ENCODE results near the gene INHA.

INHA gene

GRCh38 chr2:219527076-219527394 is 45.1 kb upstream of the INHA start:
- no peak for DNase-seq (ENCODE audit: low read depth)
- H3K4me3 ChIP-seq (ENCODE audit: low read depth, low read length) = no peak overlapping the region
- TF ChIP-seq CTCF (IDR thresholded peaks at IDR 0.05; ENCODE audit: low read depth, low read length, missing control alignments) = no peak
- in situ Hi-C loops (cut with HindIII; ENCODE audit: low sequenced_read_pairs) = loop anchor here (25.0 kb wide), 1 partner anchor 115 kb away; the partner anchor contains the start of gene DES

GRCh38 chr2:219527472-219527871 is 44.6 kb upstream of the INHA start:
- in situ Hi-C loops (cut with HindIII; ENCODE audit: low sequenced_read_pairs) = loop anchor here (25.0 kb wide), 1 partner anchor 115 kb away; the partner anchor contains the start of gene DES
- no peak overlapping the region for H3K4me3 ChIP-seq (ENCODE audit: low read depth, low read length)
- no peak for TF ChIP-seq CTCF (IDR thresholded peaks at IDR 0.05; ENCODE audit: low read depth, low read length, missing control alignments)
- DNase-seq (ENCODE audit: low read depth) = no peak

DNA sequence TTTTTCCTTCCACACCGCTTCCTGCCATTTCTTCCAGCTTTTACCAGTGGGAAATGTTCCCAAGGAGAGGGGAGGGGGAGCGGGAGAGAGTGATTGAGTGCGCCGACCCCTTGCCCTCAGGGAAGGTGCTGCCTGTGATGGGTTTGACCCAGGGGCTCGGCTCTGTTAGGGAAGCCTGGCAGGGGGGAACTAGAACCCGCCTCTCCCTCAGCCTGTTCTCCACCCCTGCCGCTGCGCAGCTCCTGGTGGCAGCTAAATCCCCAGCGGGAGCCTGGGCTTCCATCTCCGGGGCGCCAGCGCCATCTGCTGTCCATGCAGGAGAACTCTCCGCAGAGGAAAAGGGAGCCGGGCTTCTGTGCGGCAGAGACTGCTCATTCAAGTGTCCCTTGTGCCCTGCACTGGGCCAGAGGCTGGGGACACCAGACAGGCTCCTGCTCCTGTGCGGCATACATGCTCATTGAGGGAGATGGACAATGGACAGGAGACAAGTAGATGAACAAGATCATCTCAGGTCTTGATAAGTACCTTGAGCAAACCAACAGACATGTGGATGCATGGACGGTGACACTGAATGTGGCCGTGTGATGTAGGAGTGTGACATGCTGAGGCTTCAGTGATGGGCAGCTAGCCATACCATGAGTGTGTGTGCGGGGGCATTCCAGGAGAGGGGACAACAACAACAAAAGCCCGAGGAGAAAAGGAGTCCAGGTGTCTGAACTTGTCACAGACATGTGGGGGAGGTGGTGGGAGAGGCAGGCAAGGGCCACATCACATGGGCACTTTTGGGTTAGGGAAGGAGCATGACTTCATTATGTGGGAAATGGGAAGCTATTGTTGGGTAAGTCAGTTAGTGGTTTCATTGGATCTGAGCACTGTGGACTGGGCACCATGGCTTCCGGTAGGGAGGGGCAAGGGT is 41.8 kb upstream of the INHA start:
- in situ Hi-C loops (cut with HindIII; ENCODE audit: low sequenced_read_pairs) = loop anchor here (25.0 kb wide), 1 partner anchor 118 kb away; the partner anchor contains the start of gene DES
- TF ChIP-seq CTCF (IDR thresholded peaks at IDR 0.05; ENCODE audit: low read depth, low read length, missing control alignments) = peak; percentile 93
- peak; percentile 60 for DNase-seq (ENCODE audit: low read depth)
- H3K4me3 ChIP-seq (ENCODE audit: low read depth, low read length) = peak overlapping the region; percentile 23

DNA sequence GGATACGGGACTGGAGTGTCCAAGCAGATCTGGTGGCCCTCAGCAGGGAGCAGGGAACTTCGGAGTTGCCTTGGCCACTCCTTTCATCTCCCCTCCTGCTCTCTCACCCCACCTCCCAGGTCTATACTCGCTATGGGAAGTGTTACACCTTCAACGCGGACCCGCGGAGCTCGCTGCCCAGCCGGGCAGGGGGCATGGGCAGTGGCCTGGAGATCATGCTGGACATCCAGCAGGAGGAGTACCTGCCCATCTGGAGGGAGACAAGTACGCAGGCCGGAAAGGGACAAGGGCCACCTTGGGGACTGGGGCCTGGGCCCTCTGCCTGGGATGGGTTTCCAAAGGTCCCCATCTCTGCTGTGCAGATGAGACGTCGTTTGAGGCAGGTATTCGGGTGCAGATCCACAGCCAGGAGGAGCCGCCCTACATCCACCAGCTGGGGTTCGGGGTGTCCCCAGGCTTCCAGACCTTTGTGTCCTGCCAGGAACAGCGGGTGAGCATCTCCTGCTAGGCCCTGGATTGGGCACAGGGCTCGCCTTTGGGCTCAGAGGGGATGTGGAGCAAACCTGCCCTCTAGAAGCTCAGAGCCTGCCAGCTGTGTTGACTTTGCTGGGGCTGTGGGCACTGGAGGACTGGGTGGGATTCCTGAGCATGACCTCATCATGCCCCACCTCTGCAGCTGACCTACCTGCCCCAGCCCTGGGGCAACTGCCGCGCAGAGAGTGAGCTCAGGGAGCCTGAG is 40.3 kb upstream of the INHA start:
- in situ Hi-C loops (cut with HindIII; ENCODE audit: low sequenced_read_pairs) = loop anchor here (25.0 kb wide), 1 partner anchor 120 kb away; the partner anchor contains the start of gene DES
- no peak overlapping the region for H3K4me3 ChIP-seq (ENCODE audit: low read depth, low read length)
- no peak for DNase-seq (ENCODE audit: low read depth)
- TF ChIP-seq CTCF (IDR thresholded peaks at IDR 0.05; ENCODE audit: low read depth, low read length, missing control alignments) = no peak

GRCh38 chr2:219532378-219532649 is 39.8 kb upstream of the INHA start:
- DNase-seq (ENCODE audit: low read depth) = no peak
- TF ChIP-seq CTCF (IDR thresholded peaks at IDR 0.05; ENCODE audit: low read depth, low read length, missing control alignments) = no peak
- in situ Hi-C loops (cut with HindIII; ENCODE audit: low sequenced_read_pairs) = loop anchor here (25.0 kb wide), 1 partner anchor 120 kb away; the partner anchor contains the start of gene DES
- no peak overlapping the region for H3K4me3 ChIP-seq (ENCODE audit: low read depth, low read length)

- in situ Hi-C loops (cut with HindIII; ENCODE audit: low sequenced_read_pairs) = loop anchor here (25.0 kb wide), 1 partner anchor 122 kb away; the partner anchor contains the start of gene DES
- H3K4me3 ChIP-seq (ENCODE audit: low read depth, low read length) = no peak overlapping the region
- DNase-seq (ENCODE audit: low read depth) = no peak
- TF ChIP-seq CTCF (IDR thresholded peaks at IDR 0.05; ENCODE audit: low read depth, low read length, missing control alignments) = no peak
These were observed 38.0 kb upstream of the INHA start for GRCh38 chr2:219533930-219534661.
